HG03442 (cell line): ENCODE data around the gene GTF2H2C.
"Not testable (repeated sequence)": the region's sequence is repeated elsewhere in the genome, so short reads cannot be mapped to it uniquely, and the experiment has no call there.

Experiments
- ATAC-seq: cut with Tn5 transposase; IDR thresholded peaks from one replicate; pipeline ENCODE4 v1.9.1; 2021; ENCODE audit warnings: mild to moderate bottlenecking, moderate library complexity; ENCODE audit not compliant: unreplicated experiment

Gene GTF2H2C

DNA sequence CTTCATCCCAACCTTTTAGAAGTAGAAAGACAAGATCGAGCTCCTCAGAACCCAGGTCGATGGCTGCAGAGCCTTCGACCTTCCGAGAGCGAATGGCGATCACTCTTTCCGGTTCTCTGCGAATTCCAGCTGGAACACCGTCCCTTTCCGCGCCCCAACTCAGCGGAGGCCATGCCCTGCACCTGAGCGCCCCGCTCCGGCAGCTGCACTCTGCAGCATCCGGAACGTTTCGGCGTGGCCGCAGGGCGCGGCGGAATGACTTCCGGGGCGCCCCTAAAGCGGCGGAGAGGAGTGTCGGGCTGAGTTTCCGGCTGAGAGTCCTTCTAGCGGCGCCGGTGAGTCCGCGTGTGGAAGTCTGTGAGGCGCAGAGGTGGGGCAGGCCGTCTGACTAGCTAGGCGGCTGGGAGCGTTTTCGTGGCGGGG is at the start of gene GTF2H2C:
Gene GTF2H2C (plus strand): TSS at position 284 of the 423 bp plus-strand sequence. CDS start 4,942 bp downstream, outside the sequence.
- ATAC-seq = peak; percentile 96

DNA sequence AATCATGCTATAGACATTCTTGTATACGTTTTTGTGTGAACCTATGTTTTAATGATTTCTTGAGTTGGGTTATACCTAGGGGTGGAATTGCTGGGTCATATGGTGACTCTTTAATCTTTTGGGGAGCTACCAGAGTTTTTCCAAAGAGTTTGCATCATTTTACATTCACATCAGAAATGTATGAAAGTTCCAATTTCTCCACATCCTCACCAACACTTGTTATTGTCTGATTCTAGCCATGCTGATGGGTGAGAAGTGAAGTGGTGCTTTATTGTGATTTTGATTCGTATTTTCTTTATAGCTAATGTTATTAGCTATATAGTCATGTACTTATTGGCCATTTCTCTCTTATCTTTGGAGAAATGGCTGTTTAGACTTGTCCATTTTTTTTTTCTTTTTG is 49.3 kb upstream of the GTF2H2C start:
- ATAC-seq = no peak

DNA sequence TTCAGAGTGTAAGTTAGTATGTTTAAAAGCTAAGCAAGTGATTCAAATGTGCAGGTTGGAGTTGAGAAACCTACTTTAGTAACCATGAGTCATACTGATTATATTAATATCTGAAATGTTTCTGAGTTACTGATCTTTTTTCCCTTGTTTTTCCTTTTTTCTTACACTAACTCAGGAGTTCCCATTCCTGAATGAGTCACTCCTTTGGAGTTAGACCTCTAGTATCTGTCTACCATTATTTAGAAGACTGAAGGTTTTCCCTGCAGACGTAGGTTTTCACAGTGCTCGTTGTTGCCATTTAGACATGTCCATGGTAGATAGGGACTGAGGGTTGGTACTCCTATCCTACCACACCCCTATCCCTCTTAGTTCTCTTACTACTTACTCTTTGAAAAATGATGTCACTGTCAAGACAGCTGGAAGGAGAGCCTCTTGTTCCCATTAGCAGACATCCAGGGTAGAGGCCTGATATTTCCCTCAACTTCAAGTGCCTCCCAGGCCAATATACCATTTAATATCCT is 47.2 kb upstream of the GTF2H2C start:
- no peak for ATAC-seq

DNA sequence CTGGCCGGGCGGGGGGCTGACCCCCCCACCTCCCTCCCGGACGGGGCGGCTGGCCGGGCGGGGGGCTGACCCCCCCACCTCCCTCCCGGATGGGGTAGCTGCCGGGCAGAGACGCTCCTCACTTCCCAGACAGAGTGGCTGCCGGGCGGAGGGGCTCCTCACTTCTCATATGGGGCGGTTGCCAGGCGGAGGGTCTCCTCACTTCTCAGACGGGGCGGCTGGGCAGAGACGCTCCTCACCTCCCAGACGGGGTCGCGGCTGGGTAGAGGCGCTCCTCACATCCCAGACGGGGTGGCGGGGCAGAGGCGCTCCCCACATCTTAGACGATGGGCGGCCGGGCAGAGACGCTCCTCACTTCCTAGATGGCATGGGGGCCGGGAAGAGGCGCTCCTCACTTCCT is 44.4 kb upstream of the GTF2H2C start:
- ATAC-seq = not testable (repeated sequence)

- ATAC-seq = no peak
Observed at GRCh38 chr5:69516769-69517168, 43.2 kb upstream of the GTF2H2C start.

DNA sequence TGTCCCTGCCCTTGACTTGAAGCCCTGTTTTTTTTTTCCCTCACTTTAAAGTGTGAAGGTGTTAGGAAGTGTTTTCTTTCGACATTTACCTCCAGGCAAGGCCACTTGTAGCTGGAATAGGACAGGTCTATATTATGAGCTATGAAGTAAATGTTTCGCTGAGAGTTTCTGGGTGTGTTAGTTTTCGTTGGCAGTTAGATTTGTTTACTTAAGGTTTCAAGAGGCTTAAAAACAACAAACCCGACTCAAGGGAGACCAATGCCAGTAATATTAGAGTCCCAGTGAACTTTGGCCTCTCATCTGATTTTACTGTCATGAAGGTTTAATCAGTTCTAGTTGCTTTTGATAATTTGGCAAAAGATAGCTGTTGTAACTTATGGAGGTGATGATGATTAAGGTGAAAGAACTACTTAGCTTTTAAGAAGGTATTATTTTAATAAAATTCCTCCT is 42.2 kb upstream of the GTF2H2C start:
- no peak for ATAC-seq

DNA sequence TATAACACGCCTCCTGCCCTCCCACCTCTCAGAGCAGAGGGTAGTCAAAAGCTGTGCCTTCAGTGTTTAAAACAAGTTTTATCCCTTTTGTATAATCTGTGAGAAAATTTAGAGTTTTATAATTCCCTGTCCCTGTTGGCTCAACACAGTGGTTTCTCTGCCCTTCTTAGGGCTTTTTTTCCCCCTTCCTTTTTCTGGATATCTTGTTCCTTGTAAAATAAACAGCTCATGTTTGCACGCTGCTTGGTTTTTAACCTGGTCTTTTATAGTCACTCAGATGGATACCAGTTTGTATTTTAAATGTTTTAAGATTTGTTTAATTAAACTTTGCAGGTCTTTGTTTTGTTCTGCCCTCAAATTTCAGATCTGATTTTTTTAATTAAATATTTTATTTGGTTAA is 40.7 kb upstream of the GTF2H2C start:
- no peak for ATAC-seq

- no peak for ATAC-seq
Observed at GRCh38 chr5:69522035-69522434, 38.0 kb upstream of the GTF2H2C start.

DNA sequence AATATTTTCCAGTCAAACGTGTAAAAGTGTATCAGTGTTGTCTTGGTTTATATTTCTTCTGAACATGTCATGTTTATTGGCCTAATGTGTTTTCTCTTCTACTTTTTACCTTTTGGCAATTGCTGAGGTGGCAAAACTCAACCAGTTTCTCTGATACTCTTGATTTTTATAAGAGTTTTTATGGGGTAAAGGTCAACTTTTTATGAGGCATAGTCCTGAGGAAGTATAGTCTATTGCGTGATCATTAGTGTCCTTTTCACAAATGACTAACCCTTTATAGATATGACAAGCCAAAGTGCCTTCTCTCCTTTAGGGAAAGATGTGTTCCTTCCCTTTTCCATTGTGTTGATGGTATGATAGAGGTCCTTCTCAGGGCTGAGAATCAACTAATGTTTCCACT is 34.5 kb upstream of the GTF2H2C start:
- no peak for ATAC-seq

DNA sequence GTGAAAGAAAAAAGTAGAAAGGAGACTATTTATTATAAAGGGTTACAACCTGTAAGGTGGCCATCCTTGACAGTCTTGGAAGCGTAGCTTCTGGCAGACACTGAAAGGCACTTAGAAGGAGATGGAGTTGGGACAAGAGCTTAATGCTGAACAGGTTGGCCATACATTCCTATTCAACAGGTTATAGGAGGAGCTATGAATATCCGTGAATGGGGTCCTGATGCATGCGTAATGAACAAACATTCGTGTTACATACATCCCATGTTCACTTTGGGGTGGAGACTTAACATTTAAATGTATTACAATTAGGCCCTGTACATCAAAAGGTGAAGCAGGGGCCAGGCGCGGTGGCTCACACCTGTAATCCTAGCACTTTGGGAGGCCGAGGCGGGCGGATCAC is 33.3 kb upstream of the GTF2H2C start:
- no peak for ATAC-seq

- no peak for ATAC-seq
Observed at GRCh38 chr5:69527128-69527770, 32.7 kb upstream of the GTF2H2C start.

GRCh38 chr5:69528035-69528434 is 32.0 kb upstream of the GTF2H2C start:
- no peak for ATAC-seq

DNA sequence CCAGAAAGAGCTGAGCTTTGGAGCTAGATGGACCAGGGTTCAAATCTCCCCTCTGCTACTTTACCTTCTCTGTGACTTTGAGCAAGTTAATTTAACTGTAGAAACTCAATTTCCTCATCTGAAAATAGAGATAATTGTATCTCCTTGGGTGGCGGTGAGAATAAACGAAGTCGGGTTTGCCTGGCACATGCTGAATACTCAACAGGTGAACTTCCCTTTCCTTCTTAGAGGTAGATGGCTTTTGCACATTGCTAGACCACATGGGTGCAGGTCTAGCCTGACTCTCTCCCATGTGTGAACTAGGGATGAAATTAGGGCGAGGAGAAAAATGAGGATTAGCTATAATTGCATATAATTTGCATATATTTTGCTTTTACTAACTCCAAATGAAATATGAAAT is 31.4 kb upstream of the GTF2H2C start:
- ATAC-seq = no peak

GRCh38 chr5:69530561-69531405 is 29.2 kb upstream of the GTF2H2C start:
- no peak for ATAC-seq

DNA sequence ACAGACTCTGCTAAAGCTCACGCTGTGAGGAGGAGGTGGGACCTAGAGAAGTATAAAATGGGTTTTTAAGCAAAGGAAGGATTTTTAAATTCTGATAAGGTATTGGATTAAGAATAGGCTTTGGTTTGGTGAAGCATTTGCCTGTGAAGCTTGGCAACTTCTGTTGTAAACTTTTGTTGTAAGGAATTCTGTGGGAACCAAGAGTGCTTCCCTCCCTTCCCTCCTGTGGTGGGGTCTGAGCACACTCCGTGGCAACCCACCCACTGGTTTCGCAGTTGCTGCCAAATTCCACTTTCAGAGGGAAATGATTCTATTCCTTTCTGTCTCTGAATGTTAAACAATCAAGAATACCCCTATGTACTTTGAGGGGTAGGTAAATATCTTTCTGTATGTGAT is 28.6 kb upstream of the GTF2H2C start:
- no peak for ATAC-seq

GRCh38 chr5:69537911-69538310 is 22.1 kb upstream of the GTF2H2C start:
- not testable (repeated sequence) for ATAC-seq

DNA sequence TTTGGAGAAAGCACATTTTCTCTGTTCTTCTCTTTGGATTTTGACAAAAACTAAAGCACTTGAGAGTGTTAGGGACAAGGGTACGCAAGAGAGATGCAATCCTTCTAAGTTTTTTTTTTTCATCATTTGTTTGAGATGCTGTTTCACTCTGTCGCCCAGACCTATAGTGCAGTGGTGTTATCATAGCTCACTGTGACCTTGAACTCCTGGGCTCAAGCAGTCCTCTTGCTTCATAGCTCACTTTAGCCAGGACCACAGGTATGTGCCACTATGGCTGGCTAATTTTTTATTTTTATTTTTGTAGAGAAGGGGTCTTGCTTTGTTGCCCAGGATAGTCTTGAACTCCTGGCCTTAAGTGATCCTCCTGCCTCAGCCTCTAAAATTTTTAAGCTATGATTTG is 21.3 kb upstream of the GTF2H2C start:
- not testable (repeated sequence) for ATAC-seq

GRCh38 chr5:69541347-69541746 is 18.6 kb upstream of the GTF2H2C start:
- not testable (repeated sequence) for ATAC-seq

GRCh38 chr5:69542838-69543618 is 17.0 kb upstream of the GTF2H2C start:
- not testable (repeated sequence) for ATAC-seq

DNA sequence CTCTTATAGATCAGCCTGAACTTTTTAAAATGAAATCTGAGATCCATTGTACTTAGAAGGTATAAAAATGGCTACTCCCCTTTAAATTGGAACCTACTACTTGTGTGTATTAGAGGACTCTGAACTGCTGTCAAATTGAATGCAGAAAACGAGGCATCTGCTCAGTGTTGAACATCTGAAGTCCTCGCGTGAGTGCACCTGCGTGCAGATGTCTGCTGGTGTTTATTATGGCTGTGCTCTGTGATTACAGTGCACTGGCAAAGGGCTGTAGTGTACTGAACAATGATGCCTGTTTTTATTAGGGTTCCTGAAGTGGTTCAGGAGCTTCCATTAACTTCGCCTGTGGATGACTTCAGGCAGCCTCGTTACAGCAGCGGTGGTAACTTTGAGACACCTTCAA is 15.4 kb upstream of the GTF2H2C start:
- not testable (repeated sequence) for ATAC-seq
